Activated CD8-positive, alpha-beta memory T cell treated with anti-CD3 and anti-CD28 coated beads for 24 hours (primary cell): ENCODE data around the gene HS2ST1.
A peak's percentile ranks its signal among the peaks of the same experiment; 100 is the strongest.
"Not testable (repeated sequence)": the region's sequence is repeated elsewhere in the genome, so short reads cannot be mapped to it uniquely, and the experiment has no call there.

ENCODE experiments used
- DNase-seq: peaks from one replicate; pipeline ENCODE4 v3.0.0-alpha.2; 2020

HS2ST1 gene

DNA sequence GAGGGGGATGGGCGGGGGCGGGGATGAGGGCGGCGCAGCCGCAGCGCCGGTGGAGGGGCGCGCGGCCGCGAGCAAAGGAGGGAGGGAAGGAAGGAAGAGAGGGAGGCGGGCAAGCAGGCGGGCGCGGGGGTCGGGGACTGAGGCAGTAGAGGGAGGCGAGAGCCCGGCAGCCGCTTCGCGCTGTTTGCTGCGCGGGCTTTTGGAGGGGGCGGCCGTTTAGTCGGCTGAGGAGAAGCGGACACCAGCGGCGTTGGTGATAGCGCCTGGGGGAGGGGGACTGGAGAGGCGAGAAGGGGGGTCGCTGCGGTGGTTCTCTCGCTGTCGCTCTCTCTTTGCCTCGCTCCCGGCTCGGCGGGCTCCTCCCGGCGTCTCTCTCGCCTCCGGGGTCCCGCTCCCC lies at the start of gene HS2ST1:
Gene HS2ST1 (plus strand): TSS at position 35 of the 397 bp plus-strand sequence.
- no peak for DNase-seq

DNA sequence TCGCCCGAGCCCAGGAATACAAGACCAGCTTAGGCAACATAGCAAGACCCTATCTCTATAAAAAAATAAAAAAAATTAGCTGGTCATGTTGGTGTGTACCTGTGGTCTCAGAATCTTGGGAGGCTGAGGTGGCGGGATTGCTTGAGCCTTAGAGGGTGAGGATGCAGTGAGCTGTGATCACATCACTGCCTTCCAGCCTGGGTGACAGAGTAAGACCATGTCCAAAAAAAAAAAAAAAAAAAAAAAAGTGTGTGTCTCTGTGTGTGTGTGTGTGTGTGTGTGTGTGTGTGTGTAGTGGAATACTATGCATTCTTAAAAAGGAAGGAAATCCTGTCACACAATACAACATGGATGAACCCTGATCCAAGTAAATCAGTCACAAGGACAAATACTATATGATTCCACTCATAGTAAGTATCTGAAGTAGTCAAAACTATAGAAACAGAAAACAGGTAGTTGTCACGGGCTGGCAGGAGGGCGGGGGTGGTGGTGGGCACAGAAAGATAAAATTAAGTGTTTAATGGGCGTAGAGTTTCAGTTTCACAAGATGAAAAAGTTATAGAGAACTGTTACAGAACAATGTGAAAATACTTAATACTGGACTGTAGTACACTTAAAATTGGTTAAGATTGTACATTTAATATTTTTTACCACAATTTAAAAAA lies 48.3 kb upstream of the HS2ST1 start:
- DNase-seq: no peak

DNA sequence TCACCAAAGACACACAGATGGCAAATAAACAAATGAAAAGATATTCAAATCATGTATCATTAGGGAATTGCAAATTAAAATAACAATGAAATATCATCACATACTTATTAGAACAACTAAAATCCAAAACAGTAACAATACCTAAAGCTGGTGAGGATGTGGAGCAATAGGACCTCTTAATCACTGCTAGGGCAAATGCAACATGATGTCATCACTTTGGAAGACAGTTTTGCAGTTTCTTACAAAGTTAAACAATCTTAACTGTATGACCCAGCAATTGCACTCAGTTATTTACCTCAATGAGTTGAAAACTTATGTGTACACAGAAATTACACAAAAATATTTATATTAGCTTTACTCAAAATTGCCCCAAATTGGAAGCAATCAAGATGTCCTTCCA lies 47.8 kb upstream of the HS2ST1 start:
- DNase-seq: no peak

DNA sequence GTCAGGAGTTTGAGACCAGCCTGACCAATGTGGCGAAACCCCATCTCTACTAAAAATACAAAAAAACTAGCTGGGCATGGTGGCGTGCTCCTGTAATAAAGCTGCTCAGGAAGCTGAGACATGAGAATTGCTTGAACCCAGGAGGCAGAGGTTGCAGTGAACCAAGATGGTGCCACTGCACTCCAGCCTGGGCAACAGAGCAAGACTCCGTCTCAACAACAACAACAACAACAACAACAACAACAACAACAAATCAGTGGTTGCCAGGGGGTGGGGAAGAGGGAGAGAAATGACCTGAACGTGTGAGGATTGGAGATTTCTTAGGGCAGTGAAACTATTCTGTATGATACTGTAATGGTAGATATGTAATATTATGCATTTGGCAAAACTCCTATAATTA lies 47.2 kb upstream of the HS2ST1 start:
- DNase-seq: not testable (repeated sequence)

DNA sequence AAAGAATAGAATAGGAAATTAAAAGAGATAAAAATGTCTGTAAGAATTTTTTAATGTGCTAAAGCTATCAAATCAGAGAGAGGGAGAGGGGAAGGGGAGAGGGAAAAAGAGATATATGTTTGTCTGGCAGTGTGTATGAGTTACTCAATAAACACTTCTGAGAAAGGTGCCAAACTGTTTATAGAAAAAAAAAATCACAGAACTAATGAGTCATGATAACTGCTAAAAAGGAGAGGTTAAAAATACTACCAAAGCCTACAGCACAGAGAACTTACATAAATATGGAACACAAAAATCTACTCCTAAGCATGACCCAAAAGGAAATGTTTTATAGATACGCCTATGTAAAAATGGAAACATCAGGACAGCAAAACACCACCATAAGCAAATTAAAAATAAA lies 46.0 kb upstream of the HS2ST1 start:
- DNase-seq: no peak

DNA sequence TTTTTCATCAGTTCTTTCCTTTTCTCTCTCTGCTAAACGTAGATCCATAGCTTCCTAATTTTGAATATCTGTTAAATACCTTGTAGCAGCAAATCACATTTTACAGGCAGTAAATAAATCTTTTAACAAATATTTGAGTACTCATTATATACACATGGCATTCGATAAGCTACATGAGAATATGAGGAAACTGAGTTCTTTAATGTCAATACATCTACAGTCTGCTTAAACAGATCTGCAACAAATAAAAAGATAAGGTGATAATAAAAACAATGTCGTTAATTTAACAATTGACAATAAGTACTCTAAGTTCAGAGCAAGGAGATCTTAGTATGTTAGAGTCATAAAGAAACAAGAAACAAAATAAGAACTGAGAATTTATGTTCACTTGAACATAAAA lies 43.4 kb upstream of the HS2ST1 start:
- no peak for DNase-seq

DNA sequence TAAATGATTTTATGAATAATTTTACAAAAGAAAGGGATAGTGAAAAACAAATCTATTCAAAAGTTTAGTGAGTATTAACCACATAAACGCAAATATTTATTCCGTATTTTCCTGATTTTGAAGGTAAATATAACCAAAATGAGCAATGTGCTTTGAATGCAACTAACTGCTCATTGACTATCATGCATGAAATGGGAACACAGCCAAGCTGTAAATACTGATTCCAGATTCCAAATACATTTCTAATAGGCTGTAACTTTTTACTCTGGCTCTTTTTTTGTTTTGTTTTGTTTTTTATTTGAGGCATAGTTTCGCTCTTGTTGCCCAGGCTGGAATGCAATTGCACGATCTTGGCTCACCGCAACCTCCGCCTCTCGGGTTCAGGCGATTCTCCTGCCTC lies 42.3 kb upstream of the HS2ST1 start:
- DNase-seq: no peak

DNA sequence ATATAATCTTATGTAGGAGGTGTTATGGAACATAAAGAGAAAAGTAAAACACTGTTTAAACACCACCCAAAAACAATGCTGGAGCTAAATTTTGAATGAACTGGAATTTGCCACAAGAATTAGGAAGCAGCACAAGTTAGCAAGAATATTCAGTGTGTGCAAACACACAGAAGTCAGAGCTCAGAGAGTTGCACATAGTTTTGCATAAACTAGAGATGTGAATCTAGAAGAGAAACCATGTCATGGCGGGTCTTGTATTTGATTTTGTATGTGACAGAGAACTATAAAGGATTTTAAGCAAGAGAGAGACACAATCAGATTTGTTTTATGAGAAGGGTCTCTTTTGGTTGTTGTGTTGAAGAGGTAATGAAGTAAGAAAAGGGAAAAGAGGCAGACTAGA lies 38.7 kb upstream of the HS2ST1 start:
- DNase-seq: no peak

DNA sequence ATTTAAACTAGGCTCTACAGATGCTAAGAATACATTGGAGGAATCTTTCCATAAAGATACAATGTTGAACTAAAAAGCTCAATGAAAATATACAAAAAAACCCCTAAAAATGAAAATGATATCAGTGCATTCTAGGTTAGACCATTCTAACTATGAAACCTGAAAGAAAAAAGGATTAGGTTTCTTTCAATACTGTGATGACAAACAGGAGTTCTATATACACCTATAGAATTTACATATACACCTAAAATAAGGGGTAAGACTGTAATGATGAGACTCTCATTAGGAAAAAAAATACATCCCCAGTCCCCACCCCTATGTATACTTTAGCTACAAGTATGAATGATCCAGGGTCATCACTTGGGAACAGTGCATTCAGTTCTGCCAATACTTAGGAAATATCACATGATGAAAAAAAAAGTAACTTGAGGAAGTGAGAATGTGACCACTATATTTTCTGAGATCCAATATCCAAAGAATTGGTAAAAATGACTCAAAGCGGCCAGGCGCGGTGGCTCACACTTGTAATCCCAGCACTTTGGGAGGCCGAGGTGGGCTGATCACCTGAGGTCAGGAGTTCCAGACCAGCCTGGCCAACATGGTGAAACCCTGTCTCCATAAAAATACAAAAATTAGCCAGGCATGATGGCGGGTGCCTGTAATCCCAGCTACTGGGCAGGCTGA lies 26.8 kb upstream of the HS2ST1 start:
- no peak for DNase-seq

DNA sequence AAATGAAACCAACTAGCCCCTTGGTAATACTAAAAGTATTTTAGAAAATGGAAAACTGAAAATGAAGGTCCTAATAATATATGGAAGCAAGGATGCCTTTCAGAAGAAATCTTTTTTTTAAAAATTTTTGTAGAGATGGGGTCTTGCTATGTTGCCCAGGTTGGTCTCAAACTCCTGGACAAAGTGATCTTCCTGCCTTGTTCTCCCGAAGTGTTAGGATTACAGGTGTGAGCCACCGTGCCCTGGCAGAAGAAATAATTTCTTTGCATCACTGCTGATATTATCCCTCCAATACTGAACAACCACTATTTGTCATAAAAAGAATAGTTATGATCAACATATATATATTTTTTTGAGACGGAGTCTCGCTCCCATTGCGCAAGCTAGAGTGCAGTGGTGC lies 26.1 kb upstream of the HS2ST1 start:
- DNase-seq: no peak

DNA sequence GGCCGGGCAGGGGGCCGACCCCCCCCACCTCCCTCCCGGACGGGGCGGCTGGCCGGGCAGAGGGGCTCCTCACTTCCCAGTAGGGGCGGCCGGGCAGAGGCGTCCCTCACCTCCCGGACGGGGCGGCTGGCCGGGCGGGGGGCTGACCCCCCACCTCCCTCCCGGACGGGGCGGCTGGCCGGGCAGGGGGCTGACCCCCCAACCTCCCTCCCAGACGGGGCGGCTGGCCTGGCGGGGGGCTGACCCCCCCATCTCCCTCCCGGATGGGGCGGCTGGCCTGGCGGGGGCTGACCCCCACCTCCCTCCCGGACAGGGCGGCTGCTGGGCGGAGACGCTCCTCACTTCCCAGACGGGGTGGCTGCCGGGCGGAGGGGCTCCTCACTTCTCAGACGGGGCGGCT lies 15.0 kb upstream of the HS2ST1 start:
- not testable (repeated sequence) for DNase-seq

DNA sequence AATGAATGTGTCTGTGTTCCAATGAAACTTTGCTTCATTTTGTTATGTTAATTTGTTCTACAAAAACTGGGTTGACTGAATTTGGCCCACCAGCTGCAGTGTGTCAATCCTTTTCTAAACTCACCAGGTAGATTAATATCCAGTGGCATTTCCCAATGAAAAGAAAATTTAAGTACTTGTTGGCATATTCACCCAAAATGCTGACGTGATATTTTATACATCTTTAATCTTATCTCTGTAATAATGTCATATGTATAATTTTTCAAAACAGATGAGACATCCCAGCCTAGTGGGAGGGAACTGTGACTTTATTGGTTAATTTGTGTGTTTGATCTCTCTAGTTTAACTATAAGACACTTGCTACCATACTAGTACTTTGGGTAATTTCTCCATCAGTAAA lies 8.6 kb upstream of the HS2ST1 start:
- DNase-seq: no peak

DNA sequence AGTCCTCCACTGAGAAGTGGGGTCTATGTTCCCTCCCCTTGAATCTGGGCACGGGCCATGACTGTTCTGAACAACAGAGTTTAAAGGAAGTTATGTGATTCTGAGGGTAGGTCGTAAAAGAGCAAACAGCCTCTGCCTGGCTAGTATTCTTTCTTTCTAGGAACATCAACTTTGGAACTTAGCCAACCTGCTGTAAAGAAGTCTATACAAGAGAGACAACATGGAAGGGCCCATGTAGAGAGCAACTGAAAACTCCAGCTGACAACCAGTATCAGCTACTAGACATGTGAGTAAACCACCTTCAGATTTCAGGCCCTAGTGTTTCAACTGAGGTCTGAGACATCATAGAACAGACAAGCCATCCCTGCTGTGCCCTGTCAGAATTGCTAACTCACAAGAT lies 8.0 kb upstream of the HS2ST1 start:
- DNase-seq: no peak

DNA sequence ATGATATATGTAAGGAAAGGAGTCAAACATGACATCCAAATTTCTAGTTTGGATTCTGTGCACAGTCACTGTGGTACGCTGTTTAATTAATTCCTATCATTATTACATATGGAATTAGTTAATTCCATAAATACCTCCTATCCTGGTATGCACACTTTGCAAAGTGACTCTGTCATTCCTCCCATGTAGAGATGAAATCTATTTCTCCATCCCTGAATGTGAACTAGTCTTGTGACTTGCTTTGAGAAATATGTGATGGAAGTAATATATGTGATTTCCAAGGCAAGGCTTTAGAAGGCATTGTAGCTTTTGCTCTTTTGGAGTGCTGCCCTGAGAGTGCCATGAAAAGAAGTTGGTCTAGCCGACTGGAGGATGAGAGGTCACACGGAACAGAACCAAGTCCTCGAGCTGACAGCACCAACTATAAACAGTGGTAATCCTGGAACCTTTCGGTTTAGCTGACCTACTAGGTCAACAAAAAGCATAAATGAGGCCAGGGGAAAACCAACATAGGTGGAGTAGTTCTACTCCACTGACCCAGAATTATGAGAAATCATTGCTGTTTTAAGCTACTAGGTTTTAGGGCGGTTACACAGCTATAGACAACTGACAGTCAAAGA lies 2.0 kb upstream of the HS2ST1 start:
- no peak for DNase-seq

DNA sequence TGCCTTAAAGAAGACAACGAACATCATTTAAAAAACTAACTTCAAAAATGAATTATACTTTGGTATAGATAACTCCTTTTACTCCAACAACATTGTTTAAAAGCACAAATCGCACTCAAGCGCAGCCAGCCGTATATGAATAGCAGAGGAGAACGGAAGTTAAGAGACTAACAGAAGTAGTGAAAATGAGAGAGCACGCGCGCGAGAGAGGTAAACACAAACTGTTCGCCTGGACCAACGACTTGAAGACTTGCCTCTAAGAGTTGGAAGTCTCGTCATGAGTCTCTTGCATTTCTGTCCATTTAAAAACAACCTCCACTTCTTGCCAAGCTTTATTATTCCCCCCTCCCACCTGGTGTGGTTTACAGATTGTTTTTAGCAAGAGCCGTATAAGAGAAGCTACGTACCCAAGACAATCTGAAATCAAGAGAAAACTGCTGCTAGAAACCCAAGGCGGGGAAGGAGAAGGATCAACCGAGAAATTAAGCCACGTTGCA lies 988 bp upstream of the HS2ST1 start:
- DNase-seq: peak; percentile 63

DNA sequence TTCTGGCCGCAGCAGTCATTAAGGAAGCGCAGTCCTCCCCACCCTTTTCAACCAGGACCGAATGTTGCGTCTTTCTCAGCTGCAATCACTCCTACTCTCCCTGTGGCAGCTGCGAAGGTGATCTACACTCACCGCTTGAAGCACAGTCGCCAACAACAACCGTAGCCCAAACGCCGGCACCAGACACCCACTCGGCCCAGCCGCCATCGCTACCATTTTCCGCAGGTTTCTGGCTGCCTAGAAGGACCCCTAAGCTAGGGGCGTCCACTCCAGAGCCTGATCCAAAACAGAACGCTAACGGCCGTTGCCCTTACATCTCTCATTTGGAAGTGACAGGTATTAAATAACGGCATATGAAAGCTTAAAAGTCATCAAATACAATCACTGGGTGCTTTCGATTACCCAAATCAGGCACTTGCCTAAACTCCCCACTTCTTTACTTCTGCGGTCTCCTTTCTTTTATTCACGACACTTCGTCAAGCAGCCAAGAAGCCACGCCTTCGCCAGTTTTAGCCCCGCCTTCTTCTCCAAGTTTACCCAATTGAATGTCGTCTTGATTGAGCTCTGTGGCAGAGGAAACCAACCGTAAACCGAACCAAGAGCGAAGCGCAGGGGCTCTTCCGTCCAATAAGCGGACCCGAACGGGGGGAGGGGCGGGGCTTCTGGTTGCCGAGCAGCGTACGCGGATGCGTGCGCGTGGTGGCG lies 387 bp upstream of the HS2ST1 start, which contains the start of gene SELENOF:
Gene SELENOF (minus strand): TSS at position 231 of the 705 bp plus-strand sequence. CDS start 15 bp downstream, at position 216.
- DNase-seq: peak; percentile 98

DNA sequence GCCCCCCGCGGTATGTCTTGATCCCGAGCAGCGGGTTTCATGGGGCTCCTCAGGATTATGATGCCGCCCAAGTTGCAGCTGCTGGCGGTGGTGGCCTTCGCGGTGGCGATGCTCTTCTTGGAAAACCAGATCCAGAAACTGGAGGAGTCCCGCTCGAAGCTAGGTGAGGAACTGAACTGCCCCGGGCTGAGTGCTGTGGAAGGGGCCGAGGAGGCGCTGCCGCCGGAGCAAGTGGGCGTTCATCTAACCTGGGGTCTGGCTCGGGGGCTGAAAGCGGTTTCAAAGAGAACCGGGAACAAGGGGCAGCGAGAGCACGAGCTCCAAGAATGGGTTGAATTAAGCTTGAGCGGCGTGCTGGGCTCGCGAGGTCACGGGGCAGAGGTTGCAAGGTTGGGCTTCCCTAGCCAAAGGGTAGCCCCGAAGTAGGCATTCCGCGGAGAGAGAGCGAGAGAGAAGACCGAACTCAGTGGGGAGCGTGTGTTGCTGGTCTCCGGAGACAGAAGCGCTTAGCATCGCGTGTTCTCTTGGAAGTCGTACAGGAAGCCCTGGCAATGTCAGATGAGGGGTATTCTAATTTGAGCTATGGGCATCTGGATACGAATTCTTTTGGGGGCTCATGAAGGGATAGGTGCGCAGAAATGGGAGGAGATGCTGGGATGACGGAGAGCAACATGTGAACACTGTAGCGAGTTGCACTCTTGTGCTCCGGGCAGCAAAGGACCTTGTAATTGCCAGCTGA lies 732 bp downstream of the HS2ST1 start:
- peak; percentile 81 for DNase-seq

DNA sequence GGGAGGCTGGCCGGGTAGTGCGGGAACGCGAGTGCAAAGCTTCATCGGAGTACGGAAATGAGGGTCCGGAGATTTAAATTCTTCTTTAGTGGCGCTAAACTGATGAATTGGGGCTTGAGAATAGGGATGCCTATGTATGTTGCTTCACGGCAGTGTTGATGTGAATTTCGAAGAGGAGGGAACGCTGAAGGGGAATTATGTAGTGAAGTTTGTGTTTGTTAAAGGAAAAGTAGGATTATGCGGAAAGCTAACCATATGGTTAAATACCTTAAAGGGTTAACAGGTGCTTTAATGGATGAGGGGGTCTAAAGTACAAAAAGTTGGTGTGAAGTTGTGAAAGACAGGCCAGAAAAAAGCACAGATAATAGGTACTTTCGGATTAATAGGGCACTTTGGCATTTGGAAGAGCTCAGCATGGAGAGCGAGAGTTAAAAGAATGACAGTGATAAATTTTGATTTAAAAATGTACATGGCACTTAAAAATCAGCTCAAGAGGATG lies 1.4 kb downstream of the HS2ST1 start:
- DNase-seq: no peak

DNA sequence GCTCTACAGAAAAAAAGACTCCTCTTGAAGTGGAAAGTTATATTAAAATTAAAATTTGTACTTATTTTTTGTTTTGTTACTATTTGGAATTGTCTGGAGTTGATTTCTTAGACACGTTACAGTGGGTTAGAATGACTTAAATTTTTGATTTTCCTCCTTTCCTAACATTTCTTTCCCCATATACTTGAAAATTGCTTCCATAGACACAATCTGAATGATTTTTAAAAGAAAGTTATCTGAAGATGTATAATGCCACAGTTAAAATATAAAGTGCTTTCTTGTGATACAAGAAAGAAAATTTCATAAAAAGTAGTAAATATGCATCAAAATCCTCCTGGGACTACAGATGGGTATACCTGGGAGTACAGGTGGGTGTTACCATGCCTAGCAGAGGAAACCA lies 2.3 kb downstream of the HS2ST1 start:
- DNase-seq: no peak

DNA sequence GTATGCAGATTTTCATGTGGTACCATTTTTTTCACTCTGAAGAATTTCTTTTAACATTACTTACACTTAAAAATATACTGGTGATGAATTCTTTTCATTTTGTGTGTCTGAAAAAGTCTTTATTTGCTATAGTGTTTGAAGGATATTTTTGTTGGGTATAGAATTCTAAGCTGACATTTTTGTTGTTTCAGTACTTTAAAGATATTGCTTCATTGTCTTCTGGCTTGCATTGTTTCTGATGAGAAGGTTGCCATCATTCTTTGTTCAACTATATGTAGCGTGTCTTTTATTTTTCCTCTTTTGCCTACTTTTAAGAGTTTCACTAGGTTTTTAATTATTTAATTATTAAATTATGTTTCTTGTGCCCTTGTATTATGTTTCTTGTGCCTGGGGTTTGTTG lies 8.0 kb downstream of the HS2ST1 start:
- no peak for DNase-seq

DNA sequence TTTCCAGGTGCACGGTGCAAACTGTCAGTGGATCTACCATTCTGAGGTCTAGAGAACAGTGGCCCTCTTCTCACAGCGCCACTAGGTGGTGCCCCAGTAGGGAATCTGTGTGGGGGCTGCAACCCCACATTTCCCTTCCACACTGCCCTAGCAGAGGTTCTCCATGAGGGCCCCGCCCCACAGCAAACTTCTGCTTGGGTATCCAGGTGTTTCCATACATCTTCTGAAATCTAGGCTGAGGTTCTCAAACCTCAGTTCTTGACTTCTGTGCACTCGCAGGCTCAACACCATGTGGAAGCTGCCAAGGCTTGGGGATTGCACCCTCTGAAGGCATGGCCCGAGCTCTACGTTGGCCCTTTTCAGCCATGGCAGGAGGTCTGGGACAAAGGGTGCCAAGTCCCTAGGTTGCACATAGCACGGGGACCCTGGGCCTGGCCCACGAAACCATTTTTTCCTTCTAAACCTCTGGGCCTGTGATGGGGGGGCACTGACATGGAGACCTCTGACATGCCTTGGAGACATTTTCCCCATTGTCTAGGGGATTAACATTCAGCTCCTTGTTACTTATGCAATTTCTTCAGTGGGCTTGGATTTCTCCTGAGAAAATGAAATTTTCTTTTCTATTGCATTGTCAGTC lies 10.0 kb downstream of the HS2ST1 start:
- DNase-seq: no peak

DNA sequence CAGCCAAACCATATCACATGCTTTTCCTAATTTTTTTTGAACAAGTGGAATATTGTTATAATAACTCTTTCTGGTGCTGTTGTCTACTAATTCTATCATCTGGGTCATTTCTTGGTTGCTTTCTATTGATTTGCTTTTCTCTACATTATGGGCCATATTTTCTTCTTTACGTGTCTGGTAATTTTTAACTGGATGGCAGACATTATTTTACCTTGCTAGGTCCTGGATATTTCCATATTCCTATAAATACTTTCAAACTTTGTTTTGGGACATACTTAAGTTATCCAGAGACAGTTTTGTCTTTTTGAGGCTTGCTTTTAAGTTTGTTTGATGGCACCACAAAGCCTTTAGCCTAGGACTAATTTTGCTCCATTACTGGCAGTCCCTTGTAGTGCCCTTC lies 11.3 kb downstream of the HS2ST1 start:
- DNase-seq: no peak
